HG03457 (cell line): ENCODE data around the gene AGPS.
"Not testable (repeated sequence)": the region's sequence is repeated elsewhere in the genome, so short reads cannot be mapped to it uniquely, and the experiment has no call there.

Source experiments
- ATAC-seq: cut with Tn5 transposase; IDR thresholded peaks from one replicate; pipeline ENCODE4 v1.9.1; 2021; ENCODE audit warnings: moderate number of reproducible peaks; ENCODE audit not compliant: unreplicated experiment

Gene AGPS

DNA sequence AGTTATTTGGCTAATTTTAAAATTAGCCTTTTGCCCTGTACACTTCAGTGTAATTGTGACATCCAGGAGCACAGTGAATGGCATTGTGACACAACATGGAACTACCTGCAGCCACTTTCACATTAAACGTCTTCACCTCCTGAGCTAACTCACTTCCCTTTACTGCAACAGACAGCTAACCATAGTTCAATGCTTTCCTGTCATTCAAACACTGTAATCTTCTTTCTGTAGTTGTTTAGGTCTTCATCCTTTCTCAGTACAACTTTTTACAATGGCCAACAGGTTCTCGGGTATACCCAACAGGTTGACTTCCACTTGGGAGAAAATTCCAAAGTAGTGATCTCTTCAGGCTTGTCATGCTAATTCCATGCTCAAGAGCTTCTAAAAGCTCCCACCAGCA lies 8.6 kb upstream of the AGPS start:
- no peak for ATAC-seq

DNA sequence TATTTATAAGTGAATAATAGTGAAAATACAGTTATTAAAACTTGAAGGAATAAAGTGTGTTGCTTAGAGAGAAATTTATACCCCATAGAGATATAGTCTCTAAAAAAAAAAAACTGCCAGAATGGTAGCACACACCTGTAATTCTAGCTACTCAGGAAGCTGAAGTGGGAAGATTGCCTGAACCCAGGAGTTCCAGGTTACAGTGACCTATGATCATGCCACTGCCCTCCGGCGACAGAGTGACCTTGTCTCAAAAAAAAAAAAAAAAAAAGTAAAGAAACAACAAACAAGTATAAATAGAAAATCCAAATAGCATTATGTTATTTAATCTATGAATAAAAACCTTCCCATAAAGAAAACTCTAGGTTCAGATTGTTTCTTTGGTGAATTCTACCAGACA lies 7.4 kb upstream of the AGPS start:
- ATAC-seq = no peak

DNA sequence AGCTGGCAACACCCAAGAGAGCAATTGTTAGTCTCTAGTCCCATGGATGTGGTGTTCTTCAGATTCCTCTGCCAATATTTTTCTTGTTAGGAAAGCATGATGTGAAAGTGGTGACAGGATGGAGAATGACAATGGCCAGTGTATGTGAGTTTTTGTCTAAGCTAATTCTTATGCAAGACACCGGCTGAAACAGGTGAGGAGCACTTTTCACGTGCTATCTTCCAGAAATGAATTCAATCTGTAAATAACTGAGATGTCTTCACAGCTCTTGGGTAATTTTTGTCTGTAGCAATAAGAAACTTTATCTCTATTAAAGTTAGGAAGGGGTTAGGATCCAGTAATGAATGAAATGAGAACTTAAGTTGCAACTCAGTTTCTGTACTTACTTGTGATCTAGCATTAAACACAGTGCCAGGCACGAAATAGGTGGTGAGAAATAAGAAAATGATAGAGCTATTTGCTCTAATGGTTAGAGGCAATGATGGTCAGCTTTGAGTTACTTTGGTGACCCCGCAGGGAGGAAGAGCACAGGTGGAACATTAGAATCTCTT lies 676 bp upstream of the AGPS start:
- no peak for ATAC-seq

DNA sequence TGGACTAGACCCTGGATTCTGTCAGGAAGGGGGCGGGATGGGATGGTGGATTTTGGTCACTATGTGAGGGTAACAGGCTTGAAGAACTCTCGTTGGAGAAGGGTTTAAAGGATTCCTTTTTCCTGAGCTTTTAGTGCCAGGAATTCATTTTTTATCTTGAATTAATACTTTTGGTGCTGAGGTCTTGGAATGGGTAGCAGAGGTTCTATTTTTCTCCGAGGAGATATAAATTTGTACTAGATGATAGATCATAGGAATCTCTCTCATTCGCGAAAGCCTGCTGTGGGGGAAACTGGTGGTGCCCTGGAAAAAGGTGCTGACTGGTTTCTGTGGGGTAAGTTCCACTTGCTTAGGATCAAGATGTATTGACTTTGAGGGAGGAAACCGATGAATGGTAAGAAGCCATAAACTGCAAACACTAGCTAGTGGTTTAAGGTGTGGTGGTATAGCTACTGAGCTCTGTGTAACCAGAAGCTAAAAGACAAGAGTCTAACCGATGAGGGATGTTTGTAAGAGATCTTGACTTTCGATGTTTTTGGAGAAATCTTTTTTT lies 706 bp downstream of the AGPS start:
- ATAC-seq = no peak

DNA sequence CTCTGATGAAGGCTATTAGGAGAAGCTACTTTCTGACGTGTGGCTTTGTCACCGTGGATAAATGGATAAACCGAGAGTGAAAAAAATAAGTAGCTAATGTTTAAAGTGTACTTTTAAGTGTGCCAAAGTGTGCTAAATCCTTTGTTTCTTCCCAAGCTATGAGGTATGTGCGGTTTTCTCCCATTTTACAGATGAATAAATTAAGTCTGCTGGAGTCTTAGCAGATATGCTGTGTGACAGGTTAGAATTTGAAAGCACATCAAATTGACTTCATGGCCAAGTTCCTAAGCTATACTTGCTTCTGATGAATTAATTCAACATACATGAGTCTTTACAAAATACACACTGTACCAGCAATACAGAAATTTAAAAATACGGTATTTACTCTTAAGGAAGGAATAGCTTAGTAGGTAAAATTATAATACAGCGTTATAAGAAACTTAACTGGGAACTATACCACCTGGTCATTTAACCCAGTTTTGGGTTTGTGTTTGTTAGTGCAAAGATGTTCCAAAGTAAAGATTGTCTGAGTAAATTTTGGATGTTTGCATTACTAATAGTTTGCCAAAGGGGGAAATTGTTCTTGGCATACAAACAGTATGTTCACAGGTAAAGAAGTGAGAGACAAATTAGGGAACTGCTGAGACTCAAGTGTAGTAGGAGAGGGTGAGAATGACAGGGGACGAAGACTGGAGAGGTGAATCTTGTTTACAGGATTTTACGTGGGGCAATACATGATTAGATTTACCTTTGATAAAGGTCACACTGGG lies 1.4 kb downstream of the AGPS start:
- no peak for ATAC-seq

DNA sequence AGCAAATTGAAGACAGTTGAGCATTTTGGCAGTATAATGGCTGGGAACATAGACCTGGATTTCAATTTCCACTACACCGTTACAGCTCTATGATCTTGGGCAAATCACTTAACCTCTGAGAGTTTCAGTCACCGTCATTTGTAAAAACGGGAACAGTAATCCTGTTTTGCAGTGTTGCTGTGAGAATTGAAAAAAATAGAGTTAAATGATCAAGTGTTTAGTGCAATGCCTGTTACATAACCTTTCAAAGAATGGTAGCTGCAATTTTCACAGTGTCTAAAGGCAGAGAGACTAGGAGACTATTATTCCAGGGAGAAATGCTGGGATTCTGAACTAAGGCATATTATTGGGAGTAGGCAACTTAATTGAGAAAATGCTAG lies 2.0 kb downstream of the AGPS start:
- ATAC-seq = no peak

DNA sequence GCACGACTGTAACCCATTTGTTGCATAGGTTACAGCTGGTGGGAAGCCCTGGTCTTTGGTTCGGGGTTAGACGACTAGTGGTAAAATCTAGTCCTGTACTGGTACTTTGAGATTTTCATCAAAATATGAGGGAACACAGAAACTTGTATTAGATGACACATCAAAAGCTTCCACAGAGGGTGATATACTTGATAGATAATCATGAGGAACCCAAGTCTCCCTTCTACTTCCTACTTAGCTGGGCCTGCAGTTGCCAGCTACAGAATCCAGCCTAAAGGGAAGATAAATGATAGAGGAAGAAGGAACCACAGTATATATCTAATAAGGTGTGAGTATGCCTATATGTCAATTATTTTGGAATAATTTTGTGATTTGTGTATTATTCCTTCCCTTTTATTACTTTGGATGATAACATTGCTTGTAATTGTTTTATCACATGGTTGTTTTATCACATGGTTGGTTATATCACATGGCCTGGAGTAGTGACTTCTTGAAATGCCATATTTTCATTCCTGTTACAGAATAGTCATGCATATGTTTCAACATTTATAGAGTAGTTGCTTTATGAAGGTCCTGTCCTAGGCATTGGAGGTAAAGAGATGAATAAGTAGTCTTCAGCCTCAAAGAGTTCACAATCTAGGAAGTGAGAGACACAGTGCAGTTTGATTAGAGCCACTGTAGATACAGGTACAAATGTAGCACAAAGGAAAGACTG lies 2.9 kb downstream of the AGPS start:
- no peak for ATAC-seq

DNA sequence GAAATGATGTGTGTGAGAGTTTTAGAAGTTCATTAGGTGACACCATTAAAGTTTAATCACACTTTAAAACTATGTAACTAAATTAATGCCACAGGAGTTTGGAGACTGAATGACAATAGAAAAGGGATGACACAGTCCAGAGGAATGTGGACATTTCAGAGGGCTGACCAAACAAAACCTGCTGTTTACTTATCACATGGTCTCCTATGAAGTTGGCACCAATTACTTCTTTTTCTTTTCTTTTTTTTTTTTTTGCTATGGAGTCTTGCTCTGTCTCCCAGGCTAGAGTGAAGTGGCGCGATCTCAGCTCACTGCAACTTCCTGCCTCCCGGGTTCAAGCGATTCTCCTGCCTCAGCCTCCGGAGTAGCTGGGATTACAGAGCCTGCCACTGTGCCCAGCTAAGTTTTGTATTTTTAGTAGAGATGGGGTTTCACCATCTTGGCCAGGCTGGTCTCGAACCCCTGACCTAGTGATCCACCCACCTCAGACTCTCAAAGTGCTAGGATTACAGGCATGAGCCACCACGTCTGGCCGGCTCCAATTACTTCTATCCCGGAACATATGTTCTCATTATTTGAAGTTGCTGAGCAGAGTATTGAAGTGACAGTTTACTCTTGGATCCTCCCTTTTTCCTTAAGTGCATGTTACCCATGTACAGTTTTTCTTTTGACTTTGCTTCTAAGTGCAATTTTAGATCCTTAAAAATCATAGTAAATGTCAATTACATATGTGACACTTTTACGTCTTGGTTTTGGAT lies 4.3 kb downstream of the AGPS start:
- ATAC-seq = no peak

DNA sequence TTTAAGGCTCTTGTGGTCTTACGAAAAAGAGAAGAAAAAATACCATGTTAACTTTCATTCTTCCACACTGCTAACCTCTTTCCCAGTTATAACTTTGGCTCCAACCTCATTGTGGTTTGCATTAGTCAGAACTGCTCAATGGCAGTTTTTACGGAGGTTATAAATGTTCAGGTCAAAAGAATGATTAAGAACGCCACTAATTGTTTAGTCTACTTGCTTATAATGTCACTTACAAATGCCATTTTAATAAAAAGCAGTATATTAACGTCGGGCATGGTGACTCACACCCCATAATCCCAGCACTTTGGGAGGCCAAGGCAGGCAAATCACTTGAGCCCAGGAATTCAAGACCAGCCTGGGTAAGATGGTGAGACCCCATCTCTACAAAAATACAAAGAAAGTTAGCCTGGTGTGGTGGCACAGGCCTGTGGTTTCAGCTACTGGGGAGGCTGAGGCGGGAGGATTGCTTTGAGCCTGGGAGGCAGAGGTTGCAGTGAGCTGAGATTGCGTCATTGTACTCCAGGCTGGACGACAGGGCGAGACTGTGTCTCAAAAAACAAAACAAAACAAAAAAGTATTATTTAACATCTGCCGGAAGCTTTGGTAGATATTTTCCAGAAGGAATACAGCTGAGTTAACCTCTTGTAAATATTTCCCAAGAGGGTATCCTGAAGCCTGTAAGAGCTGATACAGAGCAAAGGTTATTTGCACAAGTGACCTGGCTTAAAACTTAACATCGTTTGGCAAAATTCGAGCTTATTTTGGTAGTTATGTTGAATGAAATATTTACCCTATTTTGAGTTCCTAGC lies 5.1 kb downstream of the AGPS start:
- no peak for ATAC-seq

DNA sequence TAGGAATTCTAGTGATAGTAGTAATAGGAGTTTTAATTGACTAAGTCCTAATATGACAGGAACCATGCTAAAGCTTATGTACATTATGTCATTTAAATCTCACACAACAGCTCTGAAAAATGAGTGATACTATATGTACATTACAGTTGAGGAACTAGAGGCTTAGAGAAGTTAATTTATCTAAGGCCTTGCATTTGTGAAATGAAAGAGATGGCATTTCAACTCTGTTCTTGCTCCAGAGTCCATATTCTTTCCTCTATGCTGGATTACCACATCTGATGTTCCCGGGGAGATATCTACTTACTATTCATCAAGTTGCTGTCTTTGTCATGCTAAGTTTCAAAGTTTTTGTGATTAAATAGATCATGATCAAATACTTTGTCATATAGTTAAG lies 5.7 kb downstream of the AGPS start:
- no peak for ATAC-seq

DNA sequence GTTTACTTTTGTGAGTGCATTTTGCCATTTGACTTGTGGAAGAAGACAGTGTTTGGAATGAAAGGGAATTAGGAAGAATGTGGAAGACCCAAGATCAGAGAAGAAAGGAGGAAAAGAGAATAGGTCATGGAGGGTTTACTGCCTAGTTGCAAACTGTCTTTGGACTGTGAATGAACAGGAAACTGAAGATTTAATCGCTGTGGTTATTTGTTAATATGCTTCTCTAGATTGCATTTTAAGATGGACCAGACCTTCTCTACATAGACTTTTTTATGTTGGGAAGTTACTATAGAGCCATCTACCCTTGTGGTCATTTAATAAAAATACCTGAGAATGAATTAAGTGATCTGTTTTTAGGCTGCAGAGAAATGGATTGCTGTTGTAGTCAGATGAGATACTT lies 6.2 kb downstream of the AGPS start:
- ATAC-seq = no peak

DNA sequence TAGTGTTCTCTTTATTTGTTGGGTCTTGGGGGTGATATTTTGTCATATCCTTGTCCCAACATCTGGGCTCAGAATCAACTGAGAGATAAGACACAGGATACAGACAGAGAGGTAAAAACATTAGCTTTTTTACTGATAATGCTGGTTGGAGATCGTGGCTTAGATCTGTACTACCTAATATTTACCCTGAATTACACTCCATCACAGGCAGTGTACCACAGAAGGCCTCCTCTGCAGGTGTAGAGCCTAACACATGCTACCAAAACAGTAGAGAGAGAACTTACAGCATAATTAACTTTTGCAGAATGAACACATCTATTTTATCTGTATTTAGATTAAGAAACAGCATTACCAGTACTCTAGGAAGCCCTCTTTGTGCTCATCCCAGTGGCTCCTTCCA lies 6.8 kb downstream of the AGPS start:
- ATAC-seq = no peak

DNA sequence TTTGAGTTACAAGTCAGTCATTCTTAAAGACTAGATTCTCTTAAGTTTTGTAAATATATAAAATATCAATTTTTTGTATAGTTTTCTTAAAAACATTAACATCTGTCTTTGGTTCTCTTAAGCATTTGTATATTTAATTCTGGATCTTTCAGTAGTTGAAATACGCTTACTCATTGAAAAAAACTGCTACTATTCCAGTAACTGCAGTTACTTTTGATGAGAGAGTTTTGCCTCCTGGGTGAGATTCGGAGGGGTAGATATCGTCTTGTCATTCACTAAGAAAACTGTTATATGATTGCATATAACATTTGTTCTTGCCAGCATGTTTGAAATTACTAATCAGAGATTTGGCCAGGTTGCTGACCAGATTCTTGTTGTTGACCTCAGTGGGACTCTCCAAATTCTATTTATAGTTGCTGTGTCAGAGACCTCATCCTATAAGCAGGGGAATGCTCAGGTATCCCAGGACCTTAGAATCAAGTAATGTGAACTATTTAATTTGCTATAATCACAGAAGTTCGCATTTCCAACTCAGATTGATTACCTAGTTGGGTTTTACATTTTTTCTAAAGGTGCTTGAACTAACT lies 7.9 kb downstream of the AGPS start:
- no peak for ATAC-seq

DNA sequence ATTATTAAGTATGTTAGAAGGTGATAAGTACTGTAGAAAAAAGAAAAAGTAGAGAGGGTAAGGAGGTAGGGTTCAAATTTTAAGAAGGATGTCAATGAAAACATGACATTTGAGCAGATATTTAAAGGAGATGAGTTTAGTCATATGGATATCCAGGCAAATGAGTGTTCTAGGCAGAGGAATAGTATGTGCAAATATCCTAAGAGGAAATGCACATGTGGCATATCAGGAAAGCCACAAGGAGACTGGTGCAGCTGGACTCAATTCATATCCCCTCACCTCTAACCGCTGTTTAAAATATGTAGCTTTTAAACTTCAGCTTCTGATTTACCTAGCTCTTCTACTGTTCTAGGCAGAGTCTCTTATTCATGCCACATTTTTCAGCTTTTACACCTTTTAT lies 9.5 kb downstream of the AGPS start:
- no peak for ATAC-seq

DNA sequence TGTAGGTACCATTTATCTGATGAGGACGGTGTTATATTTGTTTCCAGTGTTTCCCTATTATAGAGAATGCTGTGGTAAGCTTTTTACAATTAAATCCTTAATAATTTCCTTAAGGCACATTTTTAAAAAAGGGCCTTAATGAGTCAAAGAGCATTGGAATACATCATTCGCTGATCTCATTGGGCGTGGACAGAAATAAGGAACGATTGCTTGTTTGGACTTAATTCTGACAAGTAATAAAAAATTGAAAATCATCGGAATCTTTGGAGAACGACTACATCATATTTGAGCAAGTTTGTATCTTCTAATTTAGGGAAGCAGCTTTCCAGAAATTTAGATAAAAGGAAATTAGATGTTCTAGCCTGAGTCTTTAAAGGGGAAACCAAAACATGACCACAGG lies 11.3 kb downstream of the AGPS start:
- no peak for ATAC-seq

DNA sequence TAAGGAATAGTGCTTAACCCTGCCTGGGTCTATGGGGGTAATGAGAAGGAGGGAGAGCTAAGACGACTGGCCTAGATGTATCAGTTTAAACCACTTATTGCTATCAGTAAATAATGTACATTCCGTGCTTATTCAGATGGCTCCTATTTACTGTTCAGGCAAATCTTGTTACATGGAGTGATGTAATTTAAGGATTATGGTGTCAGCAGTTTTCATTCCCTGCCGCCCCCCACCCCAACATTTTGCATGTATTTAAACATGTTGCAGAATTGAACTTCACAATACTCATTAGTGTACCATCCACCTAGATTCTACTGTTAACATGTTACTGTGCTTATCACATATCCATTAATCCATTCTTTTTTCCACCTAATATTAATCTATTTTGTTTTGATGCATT lies 11.7 kb downstream of the AGPS start:
- no peak for ATAC-seq

DNA sequence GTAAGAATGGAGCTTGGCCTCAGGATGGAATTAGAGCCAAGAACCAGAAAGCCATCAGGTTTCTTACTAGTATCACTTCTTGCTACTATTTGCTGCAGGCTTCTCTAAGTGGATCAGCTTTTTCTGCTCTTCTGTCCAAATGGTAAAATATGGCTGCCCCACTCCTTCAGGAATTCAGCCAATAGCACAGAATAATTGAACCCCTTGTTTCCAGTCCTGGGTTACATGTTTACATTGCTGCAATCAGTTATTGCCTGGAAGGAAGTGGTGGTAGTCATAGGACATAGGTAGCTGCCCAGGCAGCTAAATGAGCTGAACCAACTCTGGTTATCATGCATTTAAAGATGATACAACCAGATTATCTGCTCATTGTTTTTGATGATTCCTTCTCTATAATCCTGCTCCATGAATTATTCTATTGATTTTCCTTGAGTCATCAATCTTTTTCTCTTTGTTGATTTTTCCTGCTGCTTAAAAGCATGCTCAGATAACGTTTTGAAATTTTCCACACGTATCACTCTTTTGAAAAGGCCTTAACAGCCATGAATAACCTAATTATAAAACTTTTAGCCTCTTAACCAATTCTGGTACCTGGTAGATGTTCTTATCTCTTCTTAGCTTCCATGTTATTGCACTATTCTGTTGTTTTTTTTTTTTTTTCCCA lies 12.6 kb downstream of the AGPS start:
- ATAC-seq = no peak

DNA sequence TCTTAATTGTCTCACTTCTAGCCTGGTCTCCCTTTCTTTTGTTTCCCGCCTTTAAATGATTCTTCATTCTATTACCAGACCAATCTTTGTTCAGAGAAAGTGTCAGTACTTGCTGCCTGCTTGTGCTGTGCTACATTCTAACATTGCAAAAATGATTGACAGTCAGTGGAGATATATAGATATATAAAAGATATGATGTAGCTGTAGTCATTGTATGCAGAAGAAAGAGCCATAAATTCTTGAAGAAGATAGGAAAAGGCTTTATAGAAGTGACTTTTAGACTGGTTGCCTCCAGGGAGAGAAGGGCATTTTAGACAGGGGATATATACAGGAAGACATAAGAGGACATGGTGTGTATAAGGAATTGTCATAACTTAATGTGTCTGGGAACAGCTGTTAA lies 13.6 kb downstream of the AGPS start:
- no peak for ATAC-seq

DNA sequence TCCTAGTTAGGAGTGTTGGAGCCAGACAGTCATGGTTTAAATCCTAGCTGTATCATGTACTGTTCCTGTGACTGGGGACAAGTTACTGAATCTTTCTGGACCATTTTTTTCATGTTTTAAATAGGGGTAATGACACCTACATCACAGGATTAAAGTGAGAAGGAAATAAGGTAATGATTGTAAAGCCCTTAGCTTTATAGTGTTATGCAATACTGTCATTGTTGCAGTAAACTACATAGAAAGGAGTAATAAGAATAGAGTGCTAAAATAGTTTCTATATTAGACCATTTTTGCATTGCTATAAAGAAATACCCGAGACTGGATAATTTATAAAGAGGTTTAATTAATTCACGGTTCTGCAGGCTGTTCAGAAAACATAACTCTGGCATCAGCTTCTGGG lies 14.5 kb downstream of the AGPS start:
- no peak for ATAC-seq

DNA sequence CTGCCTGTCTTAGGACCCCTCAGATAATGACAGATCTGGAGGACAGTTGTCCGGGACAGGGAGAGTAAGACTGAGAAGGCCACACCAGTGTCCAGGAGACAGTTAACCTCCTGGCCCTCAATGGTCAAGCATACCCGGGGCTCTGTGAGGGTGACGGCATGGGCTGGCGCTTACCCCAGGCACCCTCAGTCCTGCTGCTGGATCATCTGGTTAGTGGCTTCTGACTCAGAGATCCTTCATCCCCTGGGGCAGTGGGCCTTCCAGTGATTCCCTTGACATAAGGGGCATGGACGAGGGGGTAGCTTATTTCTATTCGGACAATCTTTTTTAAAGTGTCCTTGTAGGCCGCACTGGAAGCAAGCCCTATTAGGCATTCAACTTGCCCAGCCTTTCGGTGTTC lies 18.1 kb downstream of the AGPS start:
- ATAC-seq = not testable (repeated sequence)
